Vagina (tissue), 2 donors: ENCODE data around the gene OR1J1. TPM values are rescaled to one million over a fixed set of nuclear protein-coding genes. Genes with fewer than 3 reads are reported as not detected.

ENCODE experiments used
- DNase-seq, 2 donors: peaks; one replicate each; pipeline ENCODE4 v3.0.0-alpha.2; 2017; ENCODE audit errors: extremely low spot score in 2 of 2
- H3K27ac ChIP-seq: fragments of 200-600 bp; sonication (generic); one replicate; pipeline ENCODE4 v1.5.1; 2019
- H3K27me3 ChIP-seq: fragments of 200-600 bp; sonication (generic); one replicate; pipeline ENCODE4 v1.5.1; 2019
- H3K36me3 ChIP-seq, 2 donors: fragments of 200-600 bp; sonication (generic); one replicate each; pipeline ENCODE4 v1.5.1; 2017 to 2019
- H3K4me1 ChIP-seq: fragments of 200-600 bp; sonication (generic); one replicate; pipeline ENCODE4 v1.5.1; 2019
- H3K4me3 ChIP-seq, 2 donors: fragments of 200-600 bp; sonication (generic); 1 replicate in 1 of 2; 2 replicates in 1 of 2; pipeline ENCODE4 v1.5.1; 2016 to 2019
- H3K9me3 ChIP-seq: fragments of 200-600 bp; sonication (generic); one replicate; pipeline ENCODE4 v1.5.1; 2019
- CTCF ChIP-seq, 3 experiments: fragments of 450-650 bp in 2 of 3; fragments of 200-600 bp in 1 of 3; sonication (generic) in 1 of 3; IDR thresholded peaks; one replicate each; pipeline ENCODE4 v1.5.1; 2017 to 2019; ENCODE audit warnings: antibody characterized with exemption in 3 of 3, mild to moderate bottlenecking in 2 of 3, moderate library complexity in 2 of 3
- POLR2A ChIP-seq, 2 donors: fragments of 450-650 bp; IDR thresholded peaks; one replicate each; pipeline ENCODE4 v1.6.1; 2017; ENCODE audit warnings: antibody characterized with exemption in 2 of 2, mild to moderate bottlenecking in 2 of 2, moderate library complexity in 2 of 2
- POLR2AphosphoS5 ChIP-seq, 2 donors: sonication (generic); formaldehyde crosslinking; IDR thresholded peaks; one replicate each; pipeline ENCODE4 v1.9.0; 2017; ENCODE audit warnings: antibody characterized with exemption in 2 of 2, mild to moderate bottlenecking in 2 of 2, low read depth in 1 of 2; ENCODE audit not compliant: insufficient read depth in 1 of 2
- intact Hi-C: fragments of 100-400 bp; cut with DNase I; formaldehyde crosslinking; loops from one replicate; pipeline ENCODE4 v1.15.1; 2023
- total RNA-seq: library from RNA; depleted of rRNA; stranded (reverse); fragments of >200 nt; gene quantifications from one replicate; pipeline ENCODE4 v1.2.3, GENCODE V29; 2016

Gene OR1J1
- total RNA-seq, 1 donor from 2014 or later = not detected

- intact Hi-C loops = no loop called here
- DNase-seq = no peak
- TF ChIP-seq POLR2AphosphoS5 (IDR thresholded peaks at IDR 0.05; ENCODE audit: insufficient read depth in 1 of 2, low read depth in 1 of 2) = no peak
- no peak for TF ChIP-seq CTCF (IDR thresholded peaks at IDR 0.05)
- TF ChIP-seq POLR2A (IDR thresholded peaks at IDR 0.05) = no peak
- Histone ChIP-seq H3K9me3 (no peaks in the 10 kb centered on the region), H3K27ac (no peak overlapping the region), H3K36me3 (no peaks in the 10 kb centered on the region), H3K4me3 (no peak overlapping the region), H3K4me1 (no peaks in the 10 kb centered on the region), H3K27me3 (no peaks in the 10 kb centered on the region)
These were observed 380 bp downstream of the OR1J1 start for GRCh38 chr9:122477346-122477745.

- no peak for DNase-seq
- Histone ChIP-seq H3K4me3 (no peak overlapping the region), H3K36me3 (no peaks in the 10 kb centered on the region), H3K4me1 (no peaks in the 10 kb centered on the region), H3K27ac (no peak overlapping the region), H3K9me3 (no peaks in the 10 kb centered on the region), H3K27me3 (no peaks in the 10 kb centered on the region)
- no peak for TF ChIP-seq CTCF (IDR thresholded peaks at IDR 0.05)
- TF ChIP-seq POLR2A (IDR thresholded peaks at IDR 0.05) = no peak
- TF ChIP-seq POLR2AphosphoS5 (IDR thresholded peaks at IDR 0.05; ENCODE audit: insufficient read depth in 1 of 2, low read depth in 1 of 2) = no peak
- intact Hi-C loops = no loop called here
These were observed 2.0 kb downstream of the OR1J1 start for GRCh38 chr9:122475717-122476116.

GRCh38 chr9:122474561-122474960 is 3.2 kb downstream of the OR1J1 start:
- no peaks in the 10 kb centered on the region for H3K9me3 ChIP-seq
- H3K36me3 ChIP-seq = no peaks in the 10 kb centered on the region
- intact Hi-C loops = no loop called here
- H3K4me3 ChIP-seq = no peak overlapping the region
- DNase-seq = no peak
- no peak for TF ChIP-seq POLR2AphosphoS5 (IDR thresholded peaks at IDR 0.05; ENCODE audit: insufficient read depth in 1 of 2, low read depth in 1 of 2)
- no peak for TF ChIP-seq CTCF (IDR thresholded peaks at IDR 0.05)
- no peak for TF ChIP-seq POLR2A (IDR thresholded peaks at IDR 0.05)
- no peak overlapping the region for H3K27ac ChIP-seq
- H3K27me3 ChIP-seq = no peaks in the 10 kb centered on the region
- no peaks in the 10 kb centered on the region for H3K4me1 ChIP-seq

GRCh38 chr9:122468735-122469134 is 9.0 kb downstream of the OR1J1 start:
- intact Hi-C loops = loop anchor here (10.0 kb wide), 1 partner anchor 336 kb away; the partner anchor contains the start of gene OR1K1
- Histone ChIP-seq H3K4me3 (no peak overlapping the region), H3K36me3 (no peaks in the 10 kb centered on the region), H3K4me1 (peaks cover 11% of the 10 kb centered on the region), H3K27me3 (no peaks in the 10 kb centered on the region), H3K9me3 (no peaks in the 10 kb centered on the region), H3K27ac (no peak overlapping the region)
- no peak for DNase-seq
- TF ChIP-seq POLR2AphosphoS5 (IDR thresholded peaks at IDR 0.05; ENCODE audit: insufficient read depth in 1 of 2, low read depth in 1 of 2) (no peak), CTCF (IDR thresholded peaks at IDR 0.05) (no peak), POLR2A (IDR thresholded peaks at IDR 0.05) (no peak)

GRCh38 chr9:122466456-122466855 is 11.3 kb downstream of the OR1J1 start:
- H3K27ac ChIP-seq = no peak overlapping the region
- no peaks in the 10 kb centered on the region for H3K36me3 ChIP-seq
- H3K9me3 ChIP-seq = no peaks in the 10 kb centered on the region
- no peak for DNase-seq
- no peaks in the 10 kb centered on the region for H3K27me3 ChIP-seq
- no peak for TF ChIP-seq POLR2AphosphoS5 (IDR thresholded peaks at IDR 0.05; ENCODE audit: insufficient read depth in 1 of 2, low read depth in 1 of 2)
- no peak for TF ChIP-seq POLR2A (IDR thresholded peaks at IDR 0.05)
- no peak for TF ChIP-seq CTCF (IDR thresholded peaks at IDR 0.05)
- no peak overlapping the region for H3K4me3 ChIP-seq
- intact Hi-C loops = loop anchor here (10.0 kb wide), 1 partner anchor 338 kb away; the partner anchor contains the start of gene OR1K1
- H3K4me1 ChIP-seq = peaks cover 11% of the 10 kb centered on the region
